ENCODE measurements around the gene DCDC2C.
"Not testable (repeated sequence)": the region's sequence is repeated elsewhere in the genome, so short reads cannot be mapped to it uniquely, and the experiment has no call there.

The DCDC2C gene

GRCh38 chr2:3703236-3703756, at the start of gene DCDC2C:
Gene DCDC2C, plus strand, starts transcription at chr2:3703575. Its CDS starts 177 bp downstream, at chr2:3703752.
- TF ChIP-seq ZNF274 (IDR thresholded peaks at IDR 0.05; ENCODE audit: low read depth, low read length) = no peak
- no peak within 1 kb of the TSS for H3K4me3 ChIP-seq (ENCODE audit: low read length)

- no peak overlapping the region for H3K4me3 ChIP-seq (ENCODE audit: low read length)
- no peak for TF ChIP-seq ZNF274 (IDR thresholded peaks at IDR 0.05; ENCODE audit: low read depth, low read length)
Measured at GRCh38 chr2:3654011-3654410, 49.4 kb upstream of the DCDC2C start.

- H3K4me3 ChIP-seq (ENCODE audit: low read length) = no peak overlapping the region
- no peak for TF ChIP-seq ZNF274 (IDR thresholded peaks at IDR 0.05; ENCODE audit: low read depth, low read length)
Measured at GRCh38 chr2:3654531-3655225, 48.7 kb upstream of the DCDC2C start.

- TF ChIP-seq ZNF274 (IDR thresholded peaks at IDR 0.05; ENCODE audit: low read depth, low read length) = no peak
- no peak overlapping the region for H3K4me3 ChIP-seq (ENCODE audit: low read length)
Measured at GRCh38 chr2:3655871-3656761, 47.3 kb upstream of the DCDC2C start.

DNA sequence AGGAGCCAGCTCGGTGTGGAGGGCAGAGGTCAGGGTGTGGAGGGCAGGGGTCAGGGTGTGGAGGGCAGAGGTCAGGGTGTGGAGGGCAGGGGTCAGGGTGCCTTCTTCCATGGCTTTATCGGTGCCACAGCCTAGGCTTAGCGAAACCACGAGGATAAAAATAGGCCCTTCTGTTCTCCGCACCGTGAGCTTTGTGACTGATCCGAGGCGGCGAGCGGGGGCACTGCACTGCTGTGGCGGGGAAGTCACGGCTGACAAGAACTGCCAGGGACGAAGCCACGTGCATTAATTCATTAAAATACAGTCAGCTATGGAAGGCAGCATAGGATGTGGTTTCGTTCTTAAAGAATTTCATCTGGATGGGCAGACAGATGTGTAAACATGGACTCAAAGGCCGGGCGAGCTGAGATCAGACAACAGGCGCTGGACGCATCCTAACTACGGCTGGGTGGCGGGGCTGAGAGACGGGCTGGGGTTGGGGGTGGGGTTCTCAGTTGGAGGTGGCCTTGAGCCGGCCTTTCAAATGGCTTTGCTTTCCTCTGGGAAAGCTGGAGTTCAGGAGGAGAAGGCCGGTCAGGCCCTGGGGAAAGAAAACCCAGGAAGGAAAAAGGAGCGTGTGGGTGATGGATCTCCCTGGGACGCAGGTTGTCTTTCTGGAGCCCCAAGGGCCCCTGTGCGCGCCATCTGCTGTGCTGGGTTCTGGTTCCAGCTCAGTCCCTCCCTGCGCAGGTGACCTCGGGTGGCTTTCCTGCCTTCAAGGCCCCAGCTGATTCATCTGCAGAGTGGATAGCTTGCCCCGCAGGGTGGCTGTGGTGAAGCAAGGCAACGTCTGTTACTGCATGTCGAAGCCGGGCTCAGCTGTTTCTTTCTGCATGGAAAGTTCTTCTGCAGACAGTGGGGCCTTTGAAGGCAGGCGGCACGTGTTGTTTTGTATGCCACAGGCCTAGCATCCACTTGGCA, 46.3 kb upstream of the DCDC2C start:
- no peak for TF ChIP-seq ZNF274 (IDR thresholded peaks at IDR 0.05; ENCODE audit: low read depth, low read length)
- H3K4me3 ChIP-seq (ENCODE audit: low read length) = no peak overlapping the region

- TF ChIP-seq ZNF274 (IDR thresholded peaks at IDR 0.05; ENCODE audit: low read depth, low read length) = no peak
- no peak within 1 kb of the TSS for H3K4me3 ChIP-seq (ENCODE audit: low read length)
Measured at GRCh38 chr2:3657881-3658280, 45.5 kb upstream of the DCDC2C start, which contains the start of gene ALLC. Gene ALLC, plus strand, starts transcription at chr2:3658200. Its CDS starts 12,958 bp downstream, at chr2:3671158.

GRCh38 chr2:3659447-3660432, 43.6 kb upstream of the DCDC2C start:
- TF ChIP-seq ZNF274 (IDR thresholded peaks at IDR 0.05; ENCODE audit: low read depth, low read length) = no peak
- H3K4me3 ChIP-seq (ENCODE audit: low read length) = no peak overlapping the region

GRCh38 chr2:3660640-3661039, 42.7 kb upstream of the DCDC2C start:
- H3K4me3 ChIP-seq (ENCODE audit: low read length) = not testable (repeated sequence)

- no peak for TF ChIP-seq ZNF274 (IDR thresholded peaks at IDR 0.05; ENCODE audit: low read depth, low read length)
- H3K4me3 ChIP-seq (ENCODE audit: low read length) = no peak overlapping the region
Measured at GRCh38 chr2:3661149-3661660, 42.2 kb upstream of the DCDC2C start.

DNA sequence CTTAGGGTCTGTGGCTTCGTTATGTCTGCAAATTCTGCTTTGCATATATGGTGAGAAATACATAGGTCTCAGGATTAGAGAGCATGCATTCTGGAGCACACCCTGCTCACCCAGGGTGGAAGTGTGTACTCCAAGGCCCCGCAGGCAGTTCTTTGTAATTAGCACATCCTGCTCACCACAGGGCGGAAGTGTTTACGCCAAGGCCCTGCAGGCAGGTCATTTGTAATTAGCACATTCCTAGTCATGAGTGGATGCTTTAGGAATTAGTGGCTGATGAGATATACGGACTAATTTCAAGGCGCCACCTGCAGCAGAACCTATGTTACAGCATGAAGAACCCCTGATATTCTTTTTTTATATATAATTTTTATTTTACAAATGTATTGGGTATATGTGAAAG, 41.1 kb upstream of the DCDC2C start:
- H3K4me3 ChIP-seq (ENCODE audit: low read length) = no peak overlapping the region
- no peak for TF ChIP-seq ZNF274 (IDR thresholded peaks at IDR 0.05; ENCODE audit: low read depth, low read length)

DNA sequence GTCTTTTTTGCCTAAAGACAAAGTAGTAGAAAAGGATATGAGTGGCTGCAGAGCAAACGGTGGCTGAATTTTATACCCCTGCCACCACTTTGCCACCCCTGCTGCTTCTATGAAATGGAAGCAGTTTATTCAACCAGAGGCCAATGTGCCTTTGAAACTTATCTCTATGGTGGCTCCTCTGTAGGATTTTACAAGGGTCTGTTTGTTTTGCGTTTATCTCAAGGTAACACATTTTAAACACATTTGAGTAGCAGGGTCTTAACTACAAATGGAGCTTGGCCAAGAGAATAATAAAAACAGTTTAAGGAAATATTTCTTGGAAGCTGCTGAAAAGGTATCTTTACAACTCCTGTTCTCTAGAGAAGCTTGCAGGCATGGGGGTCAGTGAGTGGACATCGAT, 39.3 kb upstream of the DCDC2C start:
- TF ChIP-seq ZNF274 (IDR thresholded peaks at IDR 0.05; ENCODE audit: low read depth, low read length) = no peak

GRCh38 chr2:3664925-3665324, 38.5 kb upstream of the DCDC2C start:
- TF ChIP-seq ZNF274 (IDR thresholded peaks at IDR 0.05; ENCODE audit: low read depth, low read length) = no peak

More for the DNA sequence above, 39.3 kb upstream of the DCDC2C start:
- no peak overlapping the region for H3K4me3 ChIP-seq (ENCODE audit: low read length)

More at GRCh38 chr2:3664925-3665324, 38.5 kb upstream of the DCDC2C start:
- no peak overlapping the region for H3K4me3 ChIP-seq (ENCODE audit: low read length)

All from GM08714 (cell line).